Neural cell (in vitro differentiated cells): ENCODE results near the gene CLASP2. TPM values are rescaled to one million over a fixed set of nuclear protein-coding genes. Genes with fewer than 3 reads are reported as not detected.
"Not testable (repeated sequence)": the region's sequence is repeated elsewhere in the genome, so short reads cannot be mapped to it uniquely, and the experiment has no call there.

ENCODE experiments used
- H2AFZ ChIP-seq: fragments of 200-600, 300-800 bp; sonication (generic), shearing (Covaris generic); 2 replicates; pipeline ENCODE4 v1.6.0; 2014; ENCODE audit warnings: low read depth, mild to moderate bottlenecking, antibody characterized with exemption, low read length, moderate library complexity
- H3F3A ChIP-seq: fragments of 200-600 bp; shearing (Covaris generic); 2 replicates; pipeline ENCODE4 v1.6.1; 2016; ENCODE audit warnings: mild to moderate bottlenecking, moderate library complexity, mixed read lengths, antibody characterized with exemption, low read length; ENCODE audit not compliant: insufficient read depth, poor library complexity, severe bottlenecking
- H3K27ac ChIP-seq: fragments of 200-600, 300-800 bp; sonication (generic), shearing (Covaris generic); 2 replicates; pipeline ENCODE4 v1.5.1; 2014; ENCODE audit warnings: mild to moderate bottlenecking, low read length, moderate library complexity
- H3K27me3 ChIP-seq: fragments of 300-800, 200-600 bp; sonication (generic), shearing (Covaris generic); 2 replicates; pipeline ENCODE4 v1.6.0; 2014; ENCODE audit warnings: mild to moderate bottlenecking, low read depth, low read length, moderate library complexity; ENCODE audit not compliant: insufficient read depth
- H3K36me3 ChIP-seq: fragments of 300-800, 200-600 bp; sonication (generic), shearing (Covaris generic); 2 replicates; pipeline ENCODE4 v1.5.1; 2014; ENCODE audit warnings: mild to moderate bottlenecking, antibody characterized with exemption, low read length, moderate library complexity; ENCODE audit not compliant: insufficient read depth
- H3K4me2 ChIP-seq: fragments of 300-800, 200-600 bp; sonication (generic), shearing (Covaris generic); 2 replicates; pipeline ENCODE4 v1.6.0; 2014; ENCODE audit warnings: mild to moderate bottlenecking, low read length
- H3K4me3 ChIP-seq: fragments of 300-800, 200-600 bp; sonication (generic), shearing (Covaris generic); 2 replicates; pipeline ENCODE4 v1.5.1; 2014; ENCODE audit warnings: mild to moderate bottlenecking, low read length, moderate library complexity
- H3K79me2 ChIP-seq: fragments of 200-600 bp; shearing (Covaris generic); replicated peaks from 2 replicates; pipeline ENCODE4 v1.6.0; 2014; ENCODE audit warnings: mild to moderate bottlenecking, low read length, moderate library complexity; ENCODE audit not compliant: insufficient read depth
- H3K9ac ChIP-seq: fragments of 300-800, 200-600 bp; sonication (generic), shearing (Covaris generic); 2 replicates; pipeline ENCODE4 v1.6.1; 2016; ENCODE audit warnings: mild to moderate bottlenecking, low read length, mixed read lengths
- H3K9me2 ChIP-seq: fragments of 200-600 bp; shearing (Covaris generic); 2 replicates; pipeline ENCODE4 v1.6.1; 2016; ENCODE audit warnings: mild to moderate bottlenecking, low read length, mixed read lengths; ENCODE audit not compliant: insufficient read depth
- H3K9me3 ChIP-seq: fragments of 200-600, 300-800 bp; sonication (generic), shearing (Covaris generic); 2 replicates; pipeline ENCODE4 v1.6.1; 2016; ENCODE audit warnings: mild to moderate bottlenecking, mixed run types, low read length, moderate library complexity, mixed read lengths
- H4K20me1 ChIP-seq: fragments of 200-600 bp; shearing (Covaris generic); 2 replicates; pipeline ENCODE4 v1.6.1; 2016; ENCODE audit warnings: mild to moderate bottlenecking, mixed run types; ENCODE audit not compliant: insufficient read depth
- CTCF ChIP-seq: fragments of 450-650 bp; IDR thresholded peaks from 2 replicates; pipeline ENCODE4 v1.5.1; 2014; ENCODE audit warnings: antibody characterized with exemption, mild to moderate bottlenecking, moderate library complexity; ENCODE audit not compliant: poor library complexity, severe bottlenecking
- EP300 ChIP-seq: fragments of 450-650 bp; conservative IDR thresholded peaks from 2 replicates; pipeline ENCODE4 v1.6.1; 2014; ENCODE audit warnings: antibody characterized with exemption, mild to moderate bottlenecking, moderate library complexity; ENCODE audit not compliant: poor library complexity, severe bottlenecking
- EZH2 ChIP-seq: fragments of 200-600, 300-800 bp; shearing (Covaris generic), sonication (generic); IDR thresholded peaks from 2 replicates; pipeline ENCODE4 v1.6.1; 2014; ENCODE audit warnings: antibody characterized with exemption, low read length, borderline replicate concordance, mild to moderate bottlenecking; ENCODE audit not compliant: insufficient read depth, poor library complexity, severe bottlenecking
- MXI1 ChIP-seq: fragments of 450-650 bp; conservative IDR thresholded peaks from 2 replicates; pipeline ENCODE4 v1.6.1; 2014; ENCODE audit warnings: antibody characterized with exemption, mild to moderate bottlenecking; ENCODE audit not compliant: poor library complexity, severe bottlenecking
- POLR2AphosphoS5 ChIP-seq: IDR thresholded peaks from 2 replicates; pipeline ENCODE4 v1.6.1; 2012
- RAD21 ChIP-seq: fragments of 450-650 bp; conservative IDR thresholded peaks from 2 replicates; pipeline ENCODE4 v1.6.1; 2014; ENCODE audit warnings: antibody characterized with exemption, mild to moderate bottlenecking, moderate library complexity
- REST ChIP-seq: IDR thresholded peaks from 2 replicates; pipeline ENCODE4 v1.6.1; 2012; ENCODE audit warnings: borderline replicate concordance
- SMC3 ChIP-seq: fragments of 450-650 bp; conservative IDR thresholded peaks from 2 replicates; pipeline ENCODE4 v1.6.1; 2014; ENCODE audit warnings: antibody characterized with exemption, mild to moderate bottlenecking, moderate library complexity; ENCODE audit not compliant: poor library complexity
- TAF1 ChIP-seq: IDR thresholded peaks from 2 replicates; pipeline ENCODE4 v1.6.1; 2012; ENCODE audit warnings: low read depth
- polyA plus RNA-seq: library from polyadenylated mRNA; depleted of rRNA; stranded (reverse); fragments of >200 nt; gene quantifications from 2 replicates; pipeline ENCODE4 v1.2.3, GENCODE V29; 2014

The CLASP2 gene
- polyA plus RNA-seq, 1 donor from 2014 or later, result 938 TPM

- Histone ChIP-seq H3K4me2 (no peak overlapping the region), H3K9ac (no peak overlapping the region), H4K20me1 (no peaks in the 10 kb centered on the region), H3K36me3 (no peaks in the 10 kb centered on the region), H3K9me3 (no peaks in the 10 kb centered on the region), H3K27ac (no peak overlapping the region), H3K4me3 (no peak overlapping the region), H3K9me2 (no peaks in the 10 kb centered on the region), H3K27me3 (no peaks in the 10 kb centered on the region), H2AFZ (no peak overlapping the region), H3F3A (no peaks in the 10 kb centered on the region), H3K79me2 (no peaks in the 10 kb centered on the region)
- no peak for TF ChIP-seq EP300
- no peak for TF ChIP-seq CTCF
- no peak for TF ChIP-seq TAF1
- no peak for TF ChIP-seq SMC3
- no peak for TF ChIP-seq MXI1
- TF ChIP-seq EZH2, result no peak
- TF ChIP-seq REST, result no peak
- no peak for TF ChIP-seq RAD21
- TF ChIP-seq POLR2AphosphoS5, result no peak
Measured at GRCh38 chr3:33467786-33468185, 250.3 kb downstream of the CLASP2 start.

- no peaks in the 10 kb centered on the region for H4K20me1 ChIP-seq
- H3K36me3 ChIP-seq, result no peaks in the 10 kb centered on the region
- no peaks in the 10 kb centered on the region for H3K9me2 ChIP-seq
- no peak overlapping the region for H3K4me3 ChIP-seq
- no peak overlapping the region for H3K9ac ChIP-seq
- no peaks in the 10 kb centered on the region for H3K27me3 ChIP-seq
- no peaks in the 10 kb centered on the region for H3F3A ChIP-seq
- H2AFZ ChIP-seq, result no peak overlapping the region
- TF ChIP-seq CTCF, result no peak
- TF ChIP-seq MXI1, result no peak
- no peak for TF ChIP-seq TAF1
- no peak for TF ChIP-seq POLR2AphosphoS5
- TF ChIP-seq RAD21, result no peak
- TF ChIP-seq SMC3, result no peak
- TF ChIP-seq REST, result no peak
- no peak for TF ChIP-seq EZH2
- no peak for TF ChIP-seq EP300
- no peaks in the 10 kb centered on the region for H3K79me2 ChIP-seq
- H3K27ac ChIP-seq, result no peak overlapping the region
- H3K4me2 ChIP-seq, result no peak overlapping the region
- H3K9me3 ChIP-seq, result no peaks in the 10 kb centered on the region
Measured at GRCh38 chr3:33461097-33461496, 257.0 kb downstream of the CLASP2 start.

GRCh38 chr3:33459577-33459976 lies 258.5 kb downstream of the CLASP2 start:
- H3K9me2 ChIP-seq, H3K9me3 ChIP-seq, H3K36me3 ChIP-seq, H3K79me2 ChIP-seq, H3K27ac ChIP-seq, H3K4me2 ChIP-seq, H2AFZ ChIP-seq, H3K9ac ChIP-seq, H3F3A ChIP-seq, H3K27me3 ChIP-seq, H3K4me3 ChIP-seq, H4K20me1 ChIP-seq: not testable (repeated sequence)
